ENCODE measurements around the gene RAB3GAP2. TPM values are rescaled to one million over a fixed set of nuclear protein-coding genes. Genes with fewer than 3 reads are reported as not detected.

RAB3GAP2 gene
- total and polyA plus RNA-seq, 10 of the 15 experiments (the other 5 are each of a cell fraction or from before 2014, with no cell fraction given): 11.9 to 51.1 (median 24.4) TPM

DNA sequence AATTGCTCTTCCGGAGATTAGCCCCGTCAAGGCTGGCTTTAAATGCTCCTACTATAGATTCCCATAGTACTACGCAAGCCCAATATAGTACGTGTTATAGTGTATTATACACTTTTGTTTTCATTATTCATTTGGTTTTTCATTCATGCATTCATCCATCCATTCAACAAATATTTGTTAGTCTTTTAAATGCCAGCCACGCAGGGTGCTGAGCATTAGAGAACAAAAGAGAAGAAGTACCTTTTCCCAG is 513 bp upstream of the RAB3GAP2 start:
- peaks cover 5% of the 10 kb centered on the region; the same call in 1 of the 2 replicates for H3K4me1 ChIP-seq (ENCODE audit: control insufficient read depth, insufficient read depth, low read length)
- TF ChIP-seq RFX5 (IDR thresholded peaks at IDR 0.05; ENCODE audit: low read depth, low read length) (no peak), NR2F1 (conservative IDR thresholded peaks at IDR 0.05) (no peak), SRF (IDR thresholded peaks at IDR 0.05; ENCODE audit: low read depth in 2 of 2, low read length in 2 of 2) (no peak), SREBF1 (IDR thresholded peaks at IDR 0.05; ENCODE audit: low read length) (no peak), TCF3 (IDR thresholded peaks at IDR 0.05; ENCODE audit: borderline replicate concordance, insufficient read depth, low read depth, low read length) (no peak), CHD2 (IDR thresholded peaks at IDR 0.05; ENCODE audit: borderline replicate concordance, low read depth, low read length) (no peak), NFYB (IDR thresholded peaks at IDR 0.05; ENCODE audit: insufficient read depth, low read depth, low read length) (no peak), CBFB (IDR thresholded peaks at IDR 0.05; ENCODE audit: low read depth) (no peak), CBX5 (IDR thresholded peaks at IDR 0.05; ENCODE audit: low read depth) (no peak), POLR2AphosphoS2 (IDR thresholded peaks at IDR 0.05; ENCODE audit: low read depth, low read length) (no peak), PML (IDR thresholded peaks at IDR 0.05; ENCODE audit: low read length) (no peak), BHLHE40 (IDR thresholded peaks at IDR 0.05; ENCODE audit: borderline replicate concordance in 1 of 2, low read depth in 2 of 2, low read length in 1 of 2) (no peak), CHD4 (IDR thresholded peaks at IDR 0.05) (no peak), ZZZ3 (IDR thresholded peaks at IDR 0.05; ENCODE audit: control insufficient read depth, insufficient read length, low read depth) (no peak), ZNF622 (IDR thresholded peaks at IDR 0.05) (no peak), HCFC1 (IDR thresholded peaks at IDR 0.05; ENCODE audit: low read length) (no peak)
- TF ChIP-seq, protein P1, sequence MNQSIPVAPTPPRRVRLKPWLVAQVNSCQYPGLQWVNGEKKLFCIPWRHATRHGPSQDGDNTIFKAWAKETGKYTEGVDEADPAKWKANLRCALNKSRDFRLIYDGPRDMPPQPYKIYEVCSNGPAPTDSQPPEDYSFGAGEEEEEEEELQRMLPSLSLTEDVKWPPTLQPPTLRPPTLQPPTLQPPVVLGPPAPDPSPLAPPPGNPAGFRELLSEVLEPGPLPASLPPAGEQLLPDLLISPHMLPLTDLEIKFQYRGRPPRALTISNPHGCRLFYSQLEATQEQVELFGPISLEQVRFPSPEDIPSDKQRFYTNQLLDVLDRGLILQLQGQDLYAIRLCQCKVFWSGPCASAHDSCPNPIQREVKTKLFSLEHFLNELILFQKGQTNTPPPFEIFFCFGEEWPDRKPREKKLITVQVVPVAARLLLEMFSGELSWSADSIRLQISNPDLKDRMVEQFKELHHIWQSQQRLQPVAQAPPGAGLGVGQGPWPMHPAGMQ (IDR thresholded peaks at IDR 0.05; ENCODE audit: borderline replicate concordance): no peak
- POLR2A ChIA-PET: interaction anchor here (1.0 to 3.7 kb wide), 4 partner anchors 8 to 183 kb away, joined by 3 to 55 read pairs (median 6); partner anchors contain the start of gene BPNT1
- peak overlapping the region; percentile 99 for H2AFZ ChIP-seq (ENCODE audit: control insufficient read depth, low read depth, low read length)
- no peak for DNase-seq (ENCODE audit: low read depth, low spot score)
- intact Hi-C loops (cut with micrococcal nuclease; ENCODE audit: unreplicated experiment) (loop anchor here (1.0 kb wide), 1 partner anchor 52 kb away; no protein-coding TSS in a partner anchor), in situ Hi-C loops (cut with MboI) (no loop called here)
- BruUV-seq (replicated peaks): TSS peak; percentile 88
- H3K9me3 ChIP-seq (replicated peaks; ENCODE audit: control insufficient read depth, insufficient read depth, low read length): no peaks in the 10 kb centered on the region; the same call in 2 of the 3 replicates
- peak overlapping the region; percentile 69 for H3K4me3 ChIP-seq
- SMC1A ChIA-PET (ENCODE audit: uncharacterized antibody, unreplicated experiment): interaction anchor here (0.6 to 17.4 kb wide), 5 partner anchors 39 to 182 kb away, joined by 3 to 250 read pairs (median 3); no protein-coding TSS in a partner anchor
- peak overlapping the region; percentile 95 for H3K4me2 ChIP-seq (ENCODE audit: control insufficient read depth, insufficient read depth)
- RAD21 ChIA-PET (ENCODE audit: unreplicated experiment): interaction anchor here (1.0 to 7.9 kb wide), 5 partner anchors 8 to 460 kb away, joined by 3 to 189 read pairs (median 5); no protein-coding TSS in a partner anchor
- CTCF ChIA-PET: interaction anchor here (0.6 to 6.1 kb wide), 4 partner anchors 37 to 56 kb away, joined by 3 to 43 read pairs (median 18); no protein-coding TSS in a partner anchor
- FAIRE-seq: no peak
- H3K36me3 ChIP-seq (ENCODE audit: control insufficient read depth in 2 of 2, insufficient read depth in 2 of 2, low read length in 1 of 2): peaks cover 0 to 6% of the 10 kb centered on the region in 2 experiments; a peak in 2 of 4 replicates
- H4K20me1 ChIP-seq (ENCODE audit: control insufficient read depth, insufficient read depth): no peaks in the 10 kb centered on the region
- peaks cover 43% of the 10 kb centered on the region for H3K79me2 ChIP-seq (ENCODE audit: control insufficient read depth, insufficient read depth, low read length)
- WGBS (ENCODE audit: insufficient coverage, insufficient replicate concordance, low lambda C conversion rate, missing lambda C conversion rate): 50% methylated on average over 5 of the region's 5 CpGs
- H3K27ac ChIP-seq (ENCODE audit: control insufficient read depth, insufficient read depth): peak overlapping the region; percentile 93
- peak overlapping the region; percentile 96 for H3K9ac ChIP-seq (ENCODE audit: control insufficient read depth, insufficient read depth, low read length)
- no peak for ATAC-seq
- no peaks in the 10 kb centered on the region for H3K27me3 ChIP-seq (replicated peaks in 1 of 2; ENCODE audit: control insufficient read depth in 2 of 2, insufficient read depth in 2 of 2, low read length in 1 of 2)
